DOHH2 (cell line): ENCODE data around the gene SLCO2A1.

ENCODE experiments used
- CTCF ChIP-seq: fragments of 200-600 bp; sonication (generic); IDR thresholded peaks from one replicate; pipeline ENCODE4 v1.5.1; 2014; ENCODE audit warnings: antibody characterized with exemption, mild to moderate bottlenecking, low read depth, low read length; ENCODE audit not compliant: poor library complexity, severe bottlenecking
- EZH2phosphoT487 ChIP-seq: fragments of 200-600 bp; sonication (generic); IDR thresholded peaks from 2 replicates; pipeline ENCODE4 v1.6.1; 2017; ENCODE audit warnings: borderline replicate concordance, mild to moderate bottlenecking, antibody characterized with exemption, low read length, moderate library complexity, mixed read lengths

- TF ChIP-seq CTCF (no peak), EZH2phosphoT487 (no peak)
These were observed 20.3 kb downstream of the SLCO2A1 start for GRCh38 chr3:134009345-134010000.
